Sigmoid colon (tissue), 7 donors: ENCODE data around the gene STUB1. TPM values are rescaled to one million over a fixed set of nuclear protein-coding genes. Genes with fewer than 3 reads are reported as not detected.

Experiments
- DNase-seq: peaks from one replicate; pipeline ENCODE4 v3.0.0-alpha.2; 2019
- H3K27ac ChIP-seq, 4 donors: fragments of 200-600 bp; sonication (generic); one replicate each; pipeline ENCODE4 v1.5.1; 2016 to 2019; ENCODE audit warnings: mild to moderate bottlenecking in 1 of 4
- H3K27me3 ChIP-seq, 3 donors: fragments of 200-600 bp; sonication (generic); one replicate each; pipeline ENCODE4 v1.5.1; 2019; ENCODE audit warnings: mild to moderate bottlenecking in 1 of 3
- H3K36me3 ChIP-seq, 4 donors: fragments of 200-600 bp; sonication (generic); one replicate each; pipeline ENCODE4 v1.5.1; 2016 to 2019
- H3K4me1 ChIP-seq, 4 donors: fragments of 200-600 bp; sonication (generic); one replicate each; pipeline ENCODE4 v1.5.1; 2017 to 2019
- H3K4me3 ChIP-seq, 4 donors: fragments of 200-600 bp; sonication (generic); one replicate each; pipeline ENCODE4 v1.5.1; 2017 to 2019; ENCODE audit warnings: mild to moderate bottlenecking in 2 of 4, moderate library complexity in 1 of 4
- H3K9me3 ChIP-seq, 4 donors: fragments of 200-600 bp in 3 of 4; sonication (generic) in 3 of 4; one replicate each; pipeline versions ENCODE4 v1.5.1 to v1.6.1; 2013 to 2019
- CTCF ChIP-seq, 4 experiments: fragments of 450-650 bp in 3 of 4; fragments of 200-600 bp in 1 of 4; IDR thresholded peaks; one replicate each; pipeline ENCODE4 v1.5.1; 2016 to 2019; ENCODE audit warnings: antibody characterized with exemption in 4 of 4, mild to moderate bottlenecking in 3 of 4, moderate library complexity in 2 of 4
- EP300 ChIP-seq, 4 donors: sonication (generic); formaldehyde crosslinking; IDR thresholded peaks; one replicate each; pipeline ENCODE4 v1.6.1; 2017; ENCODE audit warnings: antibody characterized with exemption in 4 of 4
- POLR2A ChIP-seq, 2 donors: fragments of 450-650 bp; IDR thresholded peaks; one replicate each; pipeline ENCODE4 v1.6.1; 2016; ENCODE audit warnings: antibody characterized with exemption in 2 of 2, mild to moderate bottlenecking in 2 of 2, moderate library complexity in 2 of 2
- POLR2AphosphoS5 ChIP-seq, 4 donors: sonication (generic); formaldehyde crosslinking; IDR thresholded peaks; one replicate each; pipeline ENCODE4 v1.6.1; 2017; ENCODE audit warnings: antibody characterized with exemption in 4 of 4
- WGBS, 2 donors: extraction: QIAGEN DNeasy Blood & Tissue Kit; methylation state at CpG; one replicate each; pipeline ENCODE4 v1.1.7; 2013; 5-methylcytosine and 5-hydroxymethylcytosine counted together
- intact Hi-C: fragments of 100-400 bp; cut with DNase I; formaldehyde crosslinking; loops from one replicate; pipeline ENCODE4 v1.15.1; 2023
- polyA plus RNA-seq, 3 donors: library from polyadenylated mRNA; stranded (reverse); fragments of 200-250 nt; gene quantifications; one replicate each; pipeline ENCODE4 v1.2.3, GENCODE V29; 2013
- total RNA-seq, 4 donors: library from RNA; depleted of rRNA; stranded (reverse); fragments of >200 nt; gene quantifications; one replicate each; pipeline ENCODE4 v1.1.0, GENCODE V29; 2016
- donor health status: healthy with polysubstance abuse.
- donor health status: Bipolar disorder and iron deficiency.
- donor health status: healthy.

STUB1 gene
- total and polyA plus RNA-seq, 7 donors, result 104 to 183 (median 136) TPM

GRCh38 chr16:667780-668518 lies 12.3 kb upstream of the STUB1 start, which contains the start of gene RHOT2:
RHOT2 (plus strand) TSS chr16:668132; CDS start chr16:668200, 68 bp downstream.
- DNase-seq, result peak; percentile 96
- TF ChIP-seq POLR2A (IDR thresholded peaks at IDR 0.05), result peak in 1 of 2 donors; percentile 48
- peak; percentile 72 to 92 (median 81) for TF ChIP-seq POLR2AphosphoS5 (IDR thresholded peaks at IDR 0.05)
- TF ChIP-seq EP300 (IDR thresholded peaks at IDR 0.05), result no peak
- peak; percentile 13 to 88 (median 38) for TF ChIP-seq CTCF (IDR thresholded peaks at IDR 0.05)

GRCh38 chr16:668519-669171 lies 11.6 kb upstream of the STUB1 start:
- Histone ChIP-seq H3K27me3 (no peaks in the 10 kb centered on the region), H3K36me3 (peaks cover 33 to 43% (median 39%) of the 10 kb centered on the region in 4 donors), H3K4me1 (peaks cover 0 to 28% (median 22%) of the 10 kb centered on the region in 4 donors), H3K27ac (peak overlapping the region; percentile 82 to 94 (median 86)), H3K4me3 (peak overlapping the region; percentile 62 to 99 (median 86)), H3K9me3 (no peaks in the 10 kb centered on the region)
- 5 to 10% methylated on average over 50 of the region's 50 CpGs for WGBS, 2 donors
- intact Hi-C loops, result loop anchor here (10.0 kb wide), 1 partner anchor 284 kb away; the partner anchor contains the start of gene PGAP6
- no peak for TF ChIP-seq POLR2AphosphoS5 (IDR thresholded peaks at IDR 0.05)
- TF ChIP-seq EP300 (IDR thresholded peaks at IDR 0.05), result no peak
- TF ChIP-seq CTCF (IDR thresholded peaks at IDR 0.05), result no peak
- no peak for TF ChIP-seq POLR2A (IDR thresholded peaks at IDR 0.05)
- DNase-seq, result no peak

More at GRCh38 chr16:667780-668518, 12.3 kb upstream of the STUB1 start, which contains the start of gene RHOT2:
- Histone ChIP-seq H3K4me3 (peak within 1 kb of the TSS; percentile 62 to 99 (median 86)), H3K27ac (peak within 1 kb of the TSS; percentile 82 to 94 (median 86)), H3K27me3 (no peaks in the 10 kb centered on the region), H3K4me1 (peaks cover 0 to 28% (median 22%) of the 10 kb centered on the region in 4 donors), H3K36me3 (peaks cover 31 to 36% (median 34%) of the 10 kb centered on the region in 4 donors), H3K9me3 (no peaks in the 10 kb centered on the region)
- intact Hi-C loops, result loop anchor here (10.0 kb wide), 1 partner anchor 283 kb away; the partner anchor contains the start of gene PGAP6
- WGBS, 2 donors, result 1% methylated on average over 78 of the region's 78 CpGs

GRCh38 chr16:669666-670065 lies 10.5 kb upstream of the STUB1 start:
- TF ChIP-seq POLR2A (IDR thresholded peaks at IDR 0.05), result no peak
- no peak for TF ChIP-seq POLR2AphosphoS5 (IDR thresholded peaks at IDR 0.05)
- TF ChIP-seq CTCF (IDR thresholded peaks at IDR 0.05), result no peak
- no peak for TF ChIP-seq EP300 (IDR thresholded peaks at IDR 0.05)
- peaks cover 0 to 29% (median 23%) of the 10 kb centered on the region in 4 donors for H3K4me1 ChIP-seq
- no peak overlapping the region for H3K4me3 ChIP-seq
- DNase-seq, result no peak
- intact Hi-C loops, result loop anchor here (10.0 kb wide), 1 partner anchor 285 kb away; the partner anchor contains the start of gene PGAP6
- WGBS, 2 donors, result 95 to 96% methylated on average over 13 of the region's 13 CpGs
- no peak overlapping the region for H3K27ac ChIP-seq
- H3K36me3 ChIP-seq, result peaks cover 33 to 48% (median 39%) of the 10 kb centered on the region in 4 donors
- H3K9me3 ChIP-seq, result no peaks in the 10 kb centered on the region
- no peaks in the 10 kb centered on the region for H3K27me3 ChIP-seq

- Histone ChIP-seq H3K27me3 (no peaks in the 10 kb centered on the region), H3K27ac (no peak overlapping the region), H3K4me3 (no peak overlapping the region), H3K4me1 (peaks cover 0 to 40% (median 32%) of the 10 kb centered on the region in 4 donors), H3K9me3 (no peaks in the 10 kb centered on the region), H3K36me3 (peaks cover 33 to 48% (median 39%) of the 10 kb centered on the region in 4 donors)
- no peak for TF ChIP-seq POLR2AphosphoS5 (IDR thresholded peaks at IDR 0.05)
- no peak for TF ChIP-seq POLR2A (IDR thresholded peaks at IDR 0.05)
- no peak for TF ChIP-seq CTCF (IDR thresholded peaks at IDR 0.05)
- no peak for TF ChIP-seq EP300 (IDR thresholded peaks at IDR 0.05)
- WGBS, 2 donors, result 92 to 93% methylated on average over 52 of the region's 52 CpGs
- DNase-seq, result no peak
- intact Hi-C loops, result no loop called here
Measured at GRCh38 chr16:670485-671352, 9.5 kb upstream of the STUB1 start.
